VCaP (cell line): Measurements from ENCODE around the gene NR1I2.

Experiments used
- H3K27ac ChIP-seq: fragments of 450-650 bp; 2 replicates; pipeline ENCODE4 v1.5.1; 2017
- TF ChIP-seq, protein P1 (sequence below): fragments of 450-650 bp; conservative IDR thresholded peaks from 2 replicates; pipeline ENCODE4 v1.5.1; 2017; ENCODE audit warnings: mild to moderate bottlenecking, moderate library complexity

NR1I2 gene

DNA sequence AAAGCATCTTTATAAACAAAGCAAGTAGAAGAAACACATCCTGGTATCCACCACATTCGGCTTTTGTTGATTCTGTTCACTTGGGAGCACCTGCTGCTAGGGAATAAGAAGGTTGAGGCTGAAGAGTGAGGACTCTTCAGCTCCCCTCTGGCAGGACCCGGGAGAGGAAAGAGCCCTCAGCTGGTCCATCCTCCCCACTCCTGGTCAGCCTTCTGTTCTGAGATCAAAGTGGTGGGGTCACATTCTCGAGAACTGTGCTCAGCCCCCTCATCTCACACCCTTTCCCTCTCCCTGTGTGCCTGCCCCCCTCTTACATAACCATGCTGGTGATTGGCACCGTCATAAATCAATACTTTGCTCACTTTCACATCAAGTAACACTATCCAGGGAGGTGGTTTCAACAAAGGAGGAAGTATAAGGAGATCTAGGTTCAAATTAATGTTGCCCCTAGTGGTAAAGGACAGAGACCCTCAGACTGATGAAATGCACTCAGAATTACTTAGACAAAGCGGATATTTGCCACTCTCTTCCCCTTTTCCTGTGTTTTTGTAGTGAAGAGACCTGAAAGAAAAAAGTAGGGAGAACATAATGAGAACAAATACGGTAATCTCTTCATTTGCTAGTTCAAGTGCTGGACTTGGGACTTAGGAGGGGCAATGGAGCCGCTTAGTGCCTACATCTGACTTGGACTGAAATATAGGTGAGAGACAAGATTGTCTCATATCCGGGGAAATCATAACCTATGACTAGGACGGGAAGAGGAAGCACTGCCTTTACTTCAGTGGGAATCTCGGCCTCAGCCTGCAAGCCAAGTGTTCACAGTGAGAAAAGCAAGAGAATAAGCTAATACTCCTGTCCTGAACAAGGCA, at the start of gene NR1I2:
Gene NR1I2 (plus strand): TSS at position 772 of the 869 bp plus-strand sequence.
- TF ChIP-seq, protein P1, sequence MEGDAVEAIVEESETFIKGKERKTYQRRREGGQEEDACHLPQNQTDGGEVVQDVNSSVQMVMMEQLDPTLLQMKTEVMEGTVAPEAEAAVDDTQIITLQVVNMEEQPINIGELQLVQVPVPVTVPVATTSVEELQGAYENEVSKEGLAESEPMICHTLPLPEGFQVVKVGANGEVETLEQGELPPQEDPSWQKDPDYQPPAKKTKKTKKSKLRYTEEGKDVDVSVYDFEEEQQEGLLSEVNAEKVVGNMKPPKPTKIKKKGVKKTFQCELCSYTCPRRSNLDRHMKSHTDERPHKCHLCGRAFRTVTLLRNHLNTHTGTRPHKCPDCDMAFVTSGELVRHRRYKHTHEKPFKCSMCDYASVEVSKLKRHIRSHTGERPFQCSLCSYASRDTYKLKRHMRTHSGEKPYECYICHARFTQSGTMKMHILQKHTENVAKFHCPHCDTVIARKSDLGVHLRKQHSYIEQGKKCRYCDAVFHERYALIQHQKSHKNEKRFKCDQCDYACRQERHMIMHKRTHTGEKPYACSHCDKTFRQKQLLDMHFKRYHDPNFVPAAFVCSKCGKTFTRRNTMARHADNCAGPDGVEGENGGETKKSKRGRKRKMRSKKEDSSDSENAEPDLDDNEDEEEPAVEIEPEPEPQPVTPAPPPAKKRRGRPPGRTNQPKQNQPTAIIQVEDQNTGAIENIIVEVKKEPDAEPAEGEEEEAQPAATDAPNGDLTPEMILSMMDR, result no peak
- H3K27ac ChIP-seq, result no peak within 1 kb of the TSS

DNA sequence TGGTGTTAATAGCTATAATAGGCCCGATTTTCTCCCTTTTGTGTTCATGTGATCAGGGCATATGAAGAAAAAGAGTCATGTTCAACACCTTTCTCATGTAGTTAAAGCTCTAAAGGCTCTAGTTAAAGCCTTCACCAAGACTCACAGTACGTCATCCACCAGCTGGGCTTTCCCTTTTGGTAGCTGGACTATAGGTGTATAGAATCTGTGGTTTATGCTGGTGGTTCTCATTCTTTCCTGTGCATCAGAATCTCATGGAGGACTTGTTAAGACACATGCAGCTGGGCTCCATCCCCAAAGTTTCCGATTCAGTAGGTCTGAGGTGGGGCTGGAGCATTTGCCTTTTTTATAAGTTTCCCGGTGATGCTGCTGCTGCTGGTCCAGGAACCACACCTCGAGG, 48.1 kb upstream of the NR1I2 start:
- no peak overlapping the region for H3K27ac ChIP-seq
- TF ChIP-seq, protein P1, result no peak

GRCh38 chr3:119738741-119739140, 43.2 kb upstream of the NR1I2 start:
- TF ChIP-seq, protein P1, result no peak
- no peak overlapping the region for H3K27ac ChIP-seq

- TF ChIP-seq, protein P1, result no peak
These were observed 40.0 kb upstream of the NR1I2 start for GRCh38 chr3:119741657-119742590.

GRCh38 chr3:119743921-119744320, 38.0 kb upstream of the NR1I2 start:
- TF ChIP-seq, protein P1, result no peak
- H3K27ac ChIP-seq, result no peak overlapping the region

More at GRCh38 chr3:119741657-119742590, 40.0 kb upstream of the NR1I2 start:
- no peak overlapping the region for H3K27ac ChIP-seq

DNA sequence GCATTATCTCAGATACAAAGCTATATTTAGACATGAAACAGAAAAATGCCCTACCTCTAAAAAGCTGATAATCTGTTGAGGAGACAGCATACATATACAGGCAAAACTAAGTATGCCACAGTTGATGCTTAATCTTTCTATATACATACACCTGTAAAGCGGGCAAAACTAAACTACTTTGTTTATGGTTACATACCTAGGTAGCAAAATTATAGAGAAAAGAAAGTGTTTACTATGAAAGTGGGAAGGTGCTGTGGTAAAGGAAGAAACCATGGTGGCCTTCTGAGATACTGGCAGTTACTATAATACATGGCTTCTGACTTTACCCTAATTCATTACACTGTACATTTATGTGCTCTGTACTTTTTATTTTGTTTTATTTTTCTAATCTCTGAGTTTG, 36.0 kb upstream of the NR1I2 start:
- TF ChIP-seq, protein P1, result no peak
- no peak overlapping the region for H3K27ac ChIP-seq

DNA sequence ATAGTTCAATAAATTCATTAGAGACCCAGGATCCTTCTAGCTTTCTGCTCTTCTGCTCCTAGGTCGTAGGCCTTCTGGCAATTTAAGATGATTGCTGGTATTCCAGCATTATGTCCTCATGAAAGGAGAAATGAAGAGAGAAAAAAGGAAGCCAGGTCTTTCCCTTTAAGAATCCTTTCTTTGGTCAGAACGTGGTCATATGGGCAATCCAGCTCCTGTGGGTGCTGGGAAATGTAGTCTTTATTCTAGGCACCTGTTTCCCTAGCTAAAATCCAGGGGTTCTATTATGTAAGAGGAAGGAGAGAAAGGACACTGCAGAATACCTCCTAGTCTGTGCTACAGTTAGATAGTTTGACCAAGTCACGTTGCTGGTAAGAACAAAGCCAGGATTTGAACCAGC, 35.5 kb upstream of the NR1I2 start:
- TF ChIP-seq, protein P1, result no peak

More for the DNA sequence above, 35.5 kb upstream of the NR1I2 start:
- no peak overlapping the region for H3K27ac ChIP-seq
